T-cell (primary cell): ENCODE measurements around the gene ADARB2. TPM values are rescaled to one million over a fixed set of nuclear protein-coding genes. Genes with fewer than 3 reads are reported as not detected.

Source experiments
- ATAC-seq, 4 experiments: fragments of 200-7000 bp in 3 of 4; fragments of 150-1000 bp in 1 of 4; cut with Tn5 transposase; replicated peaks in 1 of 4; 1 replicate in 3 of 4; 2 replicates in 1 of 4; pipeline ENCODE4 v1.10.0; 2021; ENCODE audit warnings: moderate library complexity in 3 of 4, mild to moderate bottlenecking in 2 of 4, moderate number of reproducible peaks in 1 of 4
- CTCF ChIA-PET, 2 donors: fragments of 300-600 bp; sonication (Branson Sonifier 250); formaldehyde crosslinking; loops; one replicate each; lab custom pipeline; 2022; ENCODE audit warnings: antibody characterized with exemption in 2 of 2; lab: Charles Lee
- POLR2A ChIA-PET, 2 donors: fragments of 300-600 bp; sonication (Branson Sonifier 250); formaldehyde crosslinking; loops; one replicate each; lab custom pipeline; 2022; ENCODE audit warnings: antibody characterized with exemption in 2 of 2; lab: Charles Lee
- DNase-seq, 35 experiments: peaks; one replicate each; pipeline versions ENCODE4 v3.0.0 to v3.0.0-alpha.2; 2013 to 2023
- H3K27ac ChIP-seq: one replicate; pipeline ENCODE4 v1.5.1; 2013; ENCODE audit warnings: low read length
- H3K27me3 ChIP-seq, 2 experiments: replicated peaks in 1 of 2; 1 replicate in 1 of 2; 2 replicates in 1 of 2; pipeline versions ENCODE4 v1.6.1 to v1.7.0; 2013; ENCODE audit warnings: low read length in 1 of 2, mixed read lengths in 1 of 2; ENCODE audit not compliant: control insufficient read depth in 2 of 2, insufficient read depth in 2 of 2; ENCODE audit errors: extremely low read depth in 1 of 2
- H3K36me3 ChIP-seq, 2 donors: 1 replicate in 1 of 2; 2 replicates in 1 of 2; pipeline versions ENCODE4 v1.6.1 to v1.7.0; 2013; ENCODE audit warnings: low read length in 1 of 2; ENCODE audit not compliant: control insufficient read depth in 2 of 2, insufficient read depth in 1 of 2; ENCODE audit errors: extremely low read depth in 1 of 2
- H3K4me1 ChIP-seq, 2 experiments: 1 replicate in 1 of 2; 2 replicates in 1 of 2; pipeline versions ENCODE4 v1.6.1 to v1.7.0; 2013; ENCODE audit warnings: low read length in 2 of 2, mixed read lengths in 1 of 2; ENCODE audit not compliant: insufficient read depth in 2 of 2, control insufficient read depth in 1 of 2; ENCODE audit errors: extremely low read depth in 1 of 2
- H3K4me3 ChIP-seq, 2 donors: 1 replicate in 1 of 2; 2 replicates in 1 of 2; pipeline versions ENCODE4 v1.5.1 to v1.7.0; 2013; ENCODE audit warnings: mild to moderate bottlenecking in 2 of 2, low read length in 1 of 2, moderate library complexity in 1 of 2; ENCODE audit not compliant: control insufficient read depth in 1 of 2; ENCODE audit errors: extremely low read depth in 1 of 2
- H3K9me3 ChIP-seq: 2 replicates; pipeline ENCODE4 v1.7.0; 2013
- H3K27ac Mint-ChIP-seq, 2 donors: one replicate each; pipeline ENCODE4 v1.8.0; 2020 to 2021; ENCODE audit warnings: mild to moderate bottlenecking in 2 of 2, mixed read lengths in 2 of 2
- H3K27me3 Mint-ChIP-seq, 2 donors: one replicate each; pipeline ENCODE4 v1.8.0; 2021 to 2022; ENCODE audit warnings: mixed read lengths in 2 of 2
- H3K36me3 Mint-ChIP-seq: one replicate; pipeline ENCODE4 v1.8.0; 2021; ENCODE audit warnings: mixed read lengths
- H3K4me1 Mint-ChIP-seq, 3 donors: one replicate each; pipeline ENCODE4 v1.8.0; 2020 to 2022; ENCODE audit warnings: mixed read lengths in 3 of 3, mild to moderate bottlenecking in 1 of 3
- H3K4me3 Mint-ChIP-seq, 3 donors: one replicate each; pipeline ENCODE4 v1.8.0; 2020 to 2022; ENCODE audit warnings: mild to moderate bottlenecking in 3 of 3, mixed read lengths in 3 of 3, moderate library complexity in 3 of 3
- H3K9me3 Mint-ChIP-seq, 3 donors: one replicate each; pipeline ENCODE4 v1.8.0; 2020 to 2022; ENCODE audit warnings: mixed read lengths in 3 of 3
- WGBS: methylation state at CpG from one replicate; pipeline ENCODE4 v1.1.5; 2013; ENCODE audit warnings: missing lambda C conversion rate; ENCODE audit not compliant: insufficient coverage; 5-methylcytosine and 5-hydroxymethylcytosine counted together
- total RNA-seq, 35 experiments: library from RNA in 6 of 35; stranded (reverse) in 6 of 35; fragments of 120-200 nt in 1 of 35; gene quantifications; one replicate each; pipeline versions ENCODE4 v1.2.1 to v1.2.4 and lab custom pipeline; 2013 to 2026

The ADARB2 gene
- total RNA-seq, 5 donors from 2014 or later (not counting 1 experiment from before 2014, with no cell fraction given) = 0.07 to 4.0 (median 0.41) TPM

DNA sequence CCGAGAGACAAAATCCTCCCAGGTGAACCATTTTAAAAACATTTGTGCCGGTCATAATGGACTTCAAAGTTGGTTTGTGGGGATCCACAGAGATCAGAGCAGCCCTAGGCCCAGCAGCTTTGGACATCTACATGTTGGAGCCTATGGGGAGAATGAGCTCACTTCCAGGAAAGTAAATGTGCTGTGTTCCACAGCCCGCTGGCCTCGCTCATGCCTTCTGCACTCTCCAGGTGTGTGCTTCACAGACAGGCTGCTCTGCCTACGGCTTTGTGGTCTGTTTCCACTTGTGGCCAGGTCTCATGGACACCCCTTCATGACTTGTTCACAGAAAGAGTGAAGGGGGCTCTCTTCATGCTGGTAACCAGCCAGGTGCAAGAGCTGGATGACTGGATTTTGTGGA lies 141.6 kb downstream of the ADARB2 start:
- H3K4me1 Mint-ChIP-seq = no peaks in the 10 kb centered on the region
- CTCF ChIA-PET = no interaction called here
- POLR2A ChIA-PET = no interaction called here

DNA sequence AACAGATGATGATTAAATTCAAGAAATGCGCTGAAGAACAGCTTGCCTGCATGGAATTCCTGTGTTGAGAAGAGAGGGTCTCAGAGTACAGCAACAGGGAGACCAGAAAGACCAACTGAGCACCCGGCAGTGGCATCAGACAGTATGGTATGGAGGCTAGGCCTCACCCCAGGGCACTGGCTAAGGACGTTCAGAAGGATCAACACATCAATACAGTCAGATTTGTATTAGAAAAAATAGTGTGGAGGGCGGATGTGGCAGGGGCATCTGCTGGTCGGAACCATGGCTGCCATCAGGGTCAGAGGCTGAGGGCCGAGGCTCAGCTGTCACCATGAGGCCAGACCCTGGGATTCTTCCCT lies 142.1 kb downstream of the ADARB2 start:
- Histone ChIP-seq H3K4me1 (no peaks in the 10 kb centered on the region), H3K36me3 (no peaks in the 10 kb centered on the region), H3K27me3 (peaks cover 0 to 10% of the 10 kb centered on the region in 2 experiments), H3K9me3 (no peaks in the 10 kb centered on the region), H3K4me3 (no peak overlapping the region), H3K27ac (no peak overlapping the region)
- Mint-ChIP-seq H3K27ac (no peak overlapping the region), H3K4me3 (no peak overlapping the region), H3K27me3 (peaks cover 12 to 15% of the 10 kb centered on the region in 2 donors), H3K4me1 (no peaks in the 10 kb centered on the region), H3K9me3 (no peaks in the 10 kb centered on the region), H3K36me3 (no peaks in the 10 kb centered on the region)
- CTCF ChIA-PET = no interaction called here
- POLR2A ChIA-PET = no interaction called here
- no peak for DNase-seq
- no peak for ATAC-seq
- 92% methylated on average over 4 of the region's 6 CpGs for WGBS

More for the DNA sequence above, 141.6 kb downstream of the ADARB2 start:
- no peaks in the 10 kb centered on the region for H3K36me3 ChIP-seq
- DNase-seq (no peak), ATAC-seq (no peak)
- no peaks in the 10 kb centered on the region for H3K9me3 Mint-ChIP-seq
- 66% methylated on average over 4 of the region's 5 CpGs for WGBS
- H3K9me3 ChIP-seq = no peaks in the 10 kb centered on the region
- no peak overlapping the region for H3K4me3 ChIP-seq
- H3K4me1 ChIP-seq = no peaks in the 10 kb centered on the region
- no peaks in the 10 kb centered on the region for H3K36me3 Mint-ChIP-seq
- peaks cover 0 to 10% of the 10 kb centered on the region in 2 experiments for H3K27me3 ChIP-seq
- no peak overlapping the region for H3K27ac ChIP-seq
- H3K4me3 Mint-ChIP-seq = no peak overlapping the region
- no peak overlapping the region for H3K27ac Mint-ChIP-seq
- peaks cover 12 to 15% of the 10 kb centered on the region in 2 donors for H3K27me3 Mint-ChIP-seq

DNA sequence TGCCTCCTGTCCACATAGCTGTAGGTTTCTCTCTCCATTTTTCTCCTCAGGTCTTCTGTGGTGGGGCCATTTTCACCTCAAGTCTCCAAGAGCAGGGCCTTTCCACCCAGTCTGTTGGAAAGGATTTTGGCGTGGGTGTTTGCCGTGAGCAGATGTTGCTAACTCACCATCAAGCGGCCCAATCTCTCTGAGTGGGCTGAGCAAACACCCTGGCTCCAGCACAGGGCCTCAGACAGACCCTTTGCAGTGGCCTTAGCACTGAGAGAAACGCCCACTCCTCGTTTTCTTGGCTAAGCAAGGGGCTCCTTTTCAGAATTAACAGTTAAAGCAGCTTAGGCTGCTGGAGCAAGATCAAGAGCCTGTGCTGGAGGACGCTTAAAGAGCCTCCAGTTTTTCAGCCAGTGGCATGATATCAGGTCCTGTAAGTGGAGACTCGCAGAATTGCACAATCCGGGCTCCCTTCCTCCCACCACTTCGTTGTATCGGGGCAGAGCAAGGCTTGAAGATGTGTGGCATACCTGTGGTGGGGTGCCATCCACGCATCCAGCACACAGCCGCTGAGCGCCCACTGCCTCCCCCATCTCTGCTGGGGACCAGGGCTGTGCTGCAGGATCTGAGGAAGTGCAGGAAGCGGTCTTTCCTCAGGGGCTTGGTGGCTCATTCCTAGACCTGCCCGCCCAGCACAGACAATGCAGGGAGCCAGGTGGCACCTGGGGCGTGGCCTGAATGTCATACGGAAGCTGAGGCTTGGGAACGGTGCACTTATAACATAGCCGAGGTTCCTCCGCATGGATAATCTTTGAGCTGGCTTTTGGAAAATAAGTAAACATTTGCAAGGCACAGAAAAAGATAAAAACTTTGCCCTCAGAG lies 142.7 kb downstream of the ADARB2 start:
- H3K27me3 Mint-ChIP-seq = peaks cover 12 to 15% of the 10 kb centered on the region in 2 donors
- 81% methylated on average over 15 of the region's 20 CpGs for WGBS
- no peaks in the 10 kb centered on the region for H3K4me1 Mint-ChIP-seq

DNA sequence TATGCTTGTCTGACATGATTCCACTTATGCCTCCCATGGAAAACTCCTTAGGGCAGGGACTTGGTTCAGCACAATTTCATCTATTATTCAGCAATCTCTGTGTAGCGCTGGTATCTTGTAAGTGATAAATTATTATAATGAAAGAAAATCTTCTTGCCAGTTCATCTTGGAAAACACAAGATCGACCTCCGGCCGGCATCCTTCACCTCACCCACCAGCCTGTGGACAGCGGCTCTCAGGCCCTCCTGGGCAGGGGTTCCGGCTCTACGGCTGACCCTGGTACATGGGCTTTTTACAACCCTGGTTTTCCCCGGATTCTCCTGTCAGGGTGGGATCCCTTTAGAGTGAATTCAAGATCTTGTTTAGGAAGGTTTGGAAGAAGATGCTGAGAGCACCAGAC lies 145.6 kb downstream of the ADARB2 start:
- H3K4me1 ChIP-seq = no peaks in the 10 kb centered on the region
- no peak overlapping the region for H3K4me3 Mint-ChIP-seq
- no peak overlapping the region for H3K27ac Mint-ChIP-seq
- peaks cover 0 to 18% (median 2%) of the 10 kb centered on the region in 3 donors for H3K9me3 Mint-ChIP-seq
- 93% methylated on average over 3 of the region's 8 CpGs for WGBS
- H3K36me3 ChIP-seq = no peaks in the 10 kb centered on the region
- H3K4me3 ChIP-seq = no peak overlapping the region
- H3K27ac ChIP-seq = no peak overlapping the region
- no peaks in the 10 kb centered on the region for H3K9me3 ChIP-seq
- ChIA-PET POLR2A (no interaction called here), CTCF (no interaction called here)
- no peaks in the 10 kb centered on the region for H3K36me3 Mint-ChIP-seq
- peaks cover 0 to 7% of the 10 kb centered on the region in 2 experiments for H3K27me3 ChIP-seq
- DNase-seq (no peak), ATAC-seq (no peak)
- peaks cover 12 to 15% of the 10 kb centered on the region in 2 donors for H3K27me3 Mint-ChIP-seq
- no peaks in the 10 kb centered on the region for H3K4me1 Mint-ChIP-seq

More for the DNA sequence above, 142.7 kb downstream of the ADARB2 start:
- H3K27ac ChIP-seq = no peak overlapping the region
- no peaks in the 10 kb centered on the region for H3K36me3 ChIP-seq
- H3K4me3 Mint-ChIP-seq = no peak overlapping the region
- POLR2A ChIA-PET = no interaction called here
- H3K4me1 ChIP-seq = no peaks in the 10 kb centered on the region
- H3K4me3 ChIP-seq = no peak overlapping the region
- H3K36me3 Mint-ChIP-seq = no peaks in the 10 kb centered on the region
- H3K27me3 ChIP-seq = peaks cover 0 to 10% of the 10 kb centered on the region in 2 experiments
- DNase-seq (no peak), ATAC-seq (no peak)
- H3K27ac Mint-ChIP-seq = no peak overlapping the region
- H3K9me3 ChIP-seq = no peaks in the 10 kb centered on the region
- CTCF ChIA-PET = no interaction called here
- H3K9me3 Mint-ChIP-seq = no peaks in the 10 kb centered on the region

DNA sequence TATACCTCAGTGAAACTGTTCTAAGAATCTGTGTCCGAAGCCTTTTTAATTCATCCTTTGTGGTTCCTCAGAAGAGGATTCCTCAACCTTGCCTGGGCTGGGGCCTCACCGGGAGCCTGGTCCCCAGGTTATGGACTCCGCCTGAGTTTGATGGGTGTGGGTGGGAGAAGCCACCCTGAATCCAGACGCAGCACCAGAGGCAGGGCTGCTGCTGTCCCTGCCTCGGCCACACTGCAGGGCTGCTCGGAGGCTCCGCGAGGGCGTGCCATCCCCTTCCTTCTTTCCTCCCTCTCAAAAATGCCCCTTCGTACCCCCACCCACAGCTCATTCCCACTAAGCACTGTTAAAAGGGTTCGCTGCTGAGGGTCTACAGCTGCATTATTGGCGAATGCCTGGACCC lies 146.3 kb downstream of the ADARB2 start:
- H3K27me3 ChIP-seq = peaks cover 0 to 7% of the 10 kb centered on the region in 2 experiments
- H3K9me3 Mint-ChIP-seq = peaks cover 0 to 18% (median 2%) of the 10 kb centered on the region in 3 donors
- no peaks in the 10 kb centered on the region for H3K4me1 Mint-ChIP-seq
- no peaks in the 10 kb centered on the region for H3K4me1 ChIP-seq
- ATAC-seq (no peak), DNase-seq (no peak)
- no peaks in the 10 kb centered on the region for H3K36me3 Mint-ChIP-seq
- 84% methylated on average over 9 of the region's 12 CpGs for WGBS
- H3K36me3 ChIP-seq = no peaks in the 10 kb centered on the region
- no peak overlapping the region for H3K4me3 ChIP-seq
- ChIA-PET POLR2A (no interaction called here), CTCF (no interaction called here)
- H3K9me3 ChIP-seq = no peaks in the 10 kb centered on the region
- H3K27ac ChIP-seq = no peak overlapping the region
- peaks cover 9 to 10% of the 10 kb centered on the region in 2 donors for H3K27me3 Mint-ChIP-seq
- no peak overlapping the region for H3K27ac Mint-ChIP-seq
- H3K4me3 Mint-ChIP-seq = no peak overlapping the region

DNA sequence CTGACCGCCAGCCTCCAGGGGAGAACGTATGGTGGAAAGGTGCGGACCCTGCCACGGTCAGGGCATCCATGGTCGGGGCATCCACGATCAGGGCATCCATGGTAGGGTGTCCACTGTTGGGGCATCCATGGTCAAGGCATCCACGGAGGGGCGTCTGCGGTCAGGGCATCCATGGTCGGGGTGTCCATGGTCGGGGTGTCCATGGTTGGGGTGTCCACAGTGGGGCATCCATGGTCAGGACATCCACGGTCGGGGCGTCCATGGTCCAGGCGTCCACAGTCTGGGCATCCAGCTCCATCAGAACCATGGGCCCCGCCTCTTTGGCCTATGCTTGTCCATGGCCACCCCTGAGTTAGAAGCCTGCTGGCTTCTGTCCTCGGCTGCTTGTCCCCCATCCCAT lies 148.1 kb downstream of the ADARB2 start:
- Histone ChIP-seq H3K4me1 (no peaks in the 10 kb centered on the region), H3K27me3 (peaks cover 0 to 7% of the 10 kb centered on the region in 2 experiments), H3K9me3 (no peaks in the 10 kb centered on the region), H3K36me3 (no peaks in the 10 kb centered on the region), H3K27ac (no peak overlapping the region), H3K4me3 (no peak overlapping the region)
- peaks cover 0 to 18% (median 2%) of the 10 kb centered on the region in 3 donors for H3K9me3 Mint-ChIP-seq
- peaks cover 5 to 7% of the 10 kb centered on the region in 2 donors for H3K27me3 Mint-ChIP-seq
- POLR2A ChIA-PET = no interaction called here
- H3K27ac Mint-ChIP-seq = no peak overlapping the region
- WGBS = 88% methylated on average over 17 of the region's 17 CpGs
- H3K4me3 Mint-ChIP-seq = no peak overlapping the region
- CTCF ChIA-PET = no interaction called here
- no peaks in the 10 kb centered on the region for H3K36me3 Mint-ChIP-seq
- DNase-seq (no peak), ATAC-seq (no peak)
- no peaks in the 10 kb centered on the region for H3K4me1 Mint-ChIP-seq
